Neural cell (in vitro differentiated cells): Measurements from ENCODE around the gene ERC2.

Experiments
- MXI1 ChIP-seq: fragments of 450-650 bp; conservative IDR thresholded peaks from 2 replicates; pipeline ENCODE4 v1.6.1; 2014; ENCODE audit warnings: antibody characterized with exemption, mild to moderate bottlenecking; ENCODE audit not compliant: poor library complexity, severe bottlenecking
- POLR2AphosphoS5 ChIP-seq: IDR thresholded peaks from 2 replicates; pipeline ENCODE4 v1.6.1; 2012

DNA sequence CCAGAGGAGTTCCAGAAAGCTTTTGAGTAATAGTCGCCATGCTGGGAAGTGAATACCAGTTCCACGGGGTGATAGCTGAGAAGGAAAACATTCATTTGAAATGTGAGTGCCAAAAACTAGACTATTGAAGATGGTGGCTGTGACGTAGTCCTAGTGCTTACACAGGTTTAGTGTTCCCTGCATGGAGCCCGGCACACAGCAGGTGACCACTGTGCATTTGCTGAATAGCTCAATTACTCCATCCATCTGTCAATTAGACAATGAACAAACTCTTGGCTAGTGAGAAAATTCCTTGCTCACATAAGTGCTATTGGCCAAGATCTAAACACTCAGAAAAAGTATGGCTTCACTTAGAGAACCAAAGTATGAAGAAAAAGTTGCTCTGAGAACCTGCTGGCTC is 533.0 kb downstream of the ERC2 start:
- TF ChIP-seq MXI1: no peak
- TF ChIP-seq POLR2AphosphoS5: peak; percentile 61
